GM21529 (cell line): ENCODE measurements around the gene OAS1.
"Not testable (repeated sequence)": the region's sequence is repeated elsewhere in the genome, so short reads cannot be mapped to it uniquely, and the experiment has no call there.

Experiments used
- ATAC-seq: cut with Tn5 transposase; IDR thresholded peaks from one replicate; pipeline ENCODE4 v1.9.1; 2021; ENCODE audit not compliant: unreplicated experiment

OAS1 gene

DNA sequence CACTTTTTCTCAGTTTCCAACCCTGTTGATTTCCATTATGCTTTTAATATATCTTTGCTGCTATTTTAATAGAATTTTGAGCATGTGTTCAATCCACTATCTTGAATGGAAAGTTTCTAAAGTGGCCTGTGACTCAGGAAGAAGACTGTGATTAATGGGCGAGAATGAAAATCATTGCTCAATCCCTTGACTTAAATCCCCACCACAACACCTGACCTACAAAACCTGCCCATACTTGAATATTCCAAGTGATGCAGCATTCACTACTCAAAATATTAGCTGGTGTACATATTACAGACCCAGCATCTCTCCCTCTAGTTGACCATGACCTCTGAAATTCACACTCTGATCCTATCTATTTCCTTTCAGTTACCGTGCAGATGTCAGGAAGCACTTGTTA is 30.2 kb downstream of the OAS1 start:
- no peak for ATAC-seq

DNA sequence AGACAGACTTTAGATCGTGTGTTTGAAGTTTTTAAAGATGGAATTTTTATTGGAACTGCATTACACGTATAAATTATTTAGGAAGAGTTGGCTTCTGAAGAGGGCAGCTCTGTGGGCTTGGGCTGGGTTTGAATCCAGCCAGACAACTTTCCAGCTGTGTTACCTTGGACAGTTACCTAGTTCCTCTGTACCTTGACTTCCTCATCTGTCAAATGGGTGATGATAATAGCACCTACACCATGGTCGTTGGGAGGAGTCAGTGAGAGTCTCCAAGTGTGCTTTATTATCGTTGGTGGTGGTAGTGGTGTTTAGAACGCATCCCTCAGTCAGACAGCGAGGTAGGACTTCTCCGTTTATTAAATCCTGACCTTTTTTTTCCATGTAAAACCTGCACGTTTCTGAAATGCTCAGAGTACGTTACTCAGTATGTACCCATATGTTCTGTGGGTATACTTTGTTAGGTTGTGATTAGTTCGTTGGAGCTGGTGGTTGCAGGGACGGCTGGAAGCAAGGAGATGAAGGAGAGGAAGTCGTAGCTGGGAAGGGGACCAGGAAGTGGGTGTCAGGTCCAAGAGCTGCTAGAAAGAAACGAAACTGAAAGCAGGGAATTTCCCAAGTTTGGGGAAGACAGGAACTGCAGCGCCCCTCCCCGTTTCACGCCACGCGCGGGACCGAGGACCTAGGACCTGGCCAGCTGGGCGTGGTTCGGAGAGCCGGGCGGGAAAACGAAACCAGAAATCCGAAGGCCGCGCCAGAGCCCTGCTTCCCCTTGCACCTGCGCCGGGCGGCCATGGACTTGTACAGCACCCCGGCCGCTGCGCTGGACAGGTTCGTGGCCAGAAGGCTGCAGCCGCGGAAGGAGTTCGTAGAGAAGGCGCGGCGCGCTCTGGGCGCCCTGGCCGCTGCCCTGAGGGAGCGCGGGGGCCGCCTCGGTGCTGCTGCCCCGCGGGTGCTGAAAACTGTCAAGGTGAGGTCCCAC is 31.3 kb downstream of the OAS1 start, which contains the start of gene OAS3:
Gene OAS3, plus strand, starts transcription at position 734 of the 979 bp plus-strand sequence. Its CDS starts 57 bp downstream, at position 791.
- ATAC-seq: peak; percentile 51

DNA sequence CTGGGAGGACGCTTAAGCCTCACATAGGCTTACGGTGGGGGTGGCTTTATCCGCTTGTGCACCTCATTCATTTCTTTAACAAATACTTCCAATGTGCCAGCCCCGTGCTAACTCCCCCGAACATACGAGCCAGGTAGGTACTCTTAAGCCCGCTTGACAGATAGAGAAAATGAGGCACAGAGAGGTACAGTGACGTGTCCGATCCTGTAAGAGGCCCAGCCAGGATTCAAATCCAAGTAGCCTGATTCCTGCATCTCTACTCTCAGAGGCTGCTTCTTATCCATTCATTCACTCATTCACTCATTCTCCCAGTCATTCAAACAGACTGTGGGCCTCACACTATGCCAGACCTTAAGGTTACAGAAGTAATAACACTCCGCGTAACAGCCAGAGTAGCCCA is 32.0 kb downstream of the OAS1 start:
- ATAC-seq: no peak

DNA sequence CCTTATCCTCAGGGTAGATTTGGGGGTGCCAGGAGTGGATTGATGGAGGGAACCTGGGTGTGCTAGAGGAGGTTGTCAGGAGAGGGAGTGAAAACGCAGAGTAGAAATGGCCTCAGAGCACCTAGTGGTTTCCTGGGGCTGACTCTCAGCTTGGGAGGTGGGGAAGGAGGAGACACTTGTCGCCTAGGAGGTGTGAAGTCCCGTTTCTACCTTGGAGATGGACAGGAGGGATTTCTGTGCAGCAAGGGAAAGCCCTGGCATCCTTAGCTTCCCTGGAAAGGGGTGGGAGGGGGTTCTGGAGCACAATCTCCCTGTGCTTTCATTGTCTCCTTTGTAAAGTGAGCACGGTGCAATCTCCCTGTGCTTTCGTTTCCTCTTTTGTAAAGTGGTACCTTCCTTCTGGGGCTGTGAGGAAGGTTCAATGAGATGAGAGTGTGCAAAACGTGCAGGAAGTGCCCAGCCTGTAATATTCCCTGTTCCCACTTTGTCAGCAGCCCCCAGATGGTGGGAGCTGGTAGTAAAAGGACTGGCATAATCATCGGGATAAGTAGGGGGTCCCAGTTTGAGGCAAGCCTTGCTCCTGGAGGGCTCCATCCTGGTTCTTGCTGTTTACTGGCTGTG is 33.1 kb downstream of the OAS1 start:
- peak; percentile 71 for ATAC-seq

DNA sequence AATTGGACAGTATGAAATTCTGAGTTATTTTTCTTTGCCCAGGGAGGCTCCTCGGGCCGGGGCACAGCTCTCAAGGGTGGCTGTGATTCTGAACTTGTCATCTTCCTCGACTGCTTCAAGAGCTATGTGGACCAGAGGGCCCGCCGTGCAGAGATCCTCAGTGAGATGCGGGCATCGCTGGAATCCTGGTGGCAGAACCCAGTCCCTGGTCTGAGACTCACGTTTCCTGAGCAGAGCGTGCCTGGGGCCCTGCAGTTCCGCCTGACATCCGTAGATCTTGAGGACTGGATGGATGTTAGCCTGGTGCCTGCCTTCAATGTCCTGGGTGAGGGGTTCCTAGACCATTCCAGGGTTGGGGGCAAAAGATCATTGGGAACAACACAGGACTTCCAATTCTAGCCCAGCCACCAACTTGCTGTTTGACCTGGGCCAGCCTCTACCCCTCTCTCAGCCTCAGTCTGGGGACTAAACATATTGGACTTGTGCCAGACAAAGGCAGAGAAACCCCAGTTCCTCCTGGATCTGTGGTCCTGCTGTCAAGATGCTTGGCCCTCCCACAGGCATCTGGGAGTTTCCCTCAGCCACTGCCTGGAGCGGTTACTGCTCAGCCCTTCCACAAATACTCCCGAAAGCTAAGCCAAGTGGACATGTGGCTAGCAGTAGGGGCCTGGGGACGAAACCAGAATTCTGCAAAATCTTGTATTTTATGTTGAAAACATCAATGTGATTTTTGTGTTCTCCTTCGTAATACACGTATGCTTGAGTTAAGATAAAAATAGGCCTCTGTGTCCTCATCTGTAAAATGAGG is 35.0 kb downstream of the OAS1 start:
- no peak for ATAC-seq

DNA sequence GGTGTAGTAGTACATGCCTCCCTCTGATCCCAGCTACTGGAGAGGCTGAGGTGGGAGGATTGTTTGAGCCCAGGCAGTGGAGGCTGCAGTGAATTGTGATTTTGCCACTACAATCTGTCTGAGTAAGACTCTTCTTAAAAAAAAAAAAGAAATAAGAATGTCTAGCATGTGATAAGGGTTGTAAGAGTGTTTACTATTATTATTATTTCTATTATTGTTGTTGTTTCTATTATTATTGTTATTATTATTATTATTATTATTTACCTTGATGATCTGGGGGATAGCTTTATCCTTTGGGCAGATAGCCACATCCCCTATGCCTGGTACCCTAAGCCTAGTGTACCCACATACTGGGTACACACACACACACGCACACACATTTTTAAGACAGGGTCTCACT is 35.8 kb downstream of the OAS1 start:
- ATAC-seq: no peak

DNA sequence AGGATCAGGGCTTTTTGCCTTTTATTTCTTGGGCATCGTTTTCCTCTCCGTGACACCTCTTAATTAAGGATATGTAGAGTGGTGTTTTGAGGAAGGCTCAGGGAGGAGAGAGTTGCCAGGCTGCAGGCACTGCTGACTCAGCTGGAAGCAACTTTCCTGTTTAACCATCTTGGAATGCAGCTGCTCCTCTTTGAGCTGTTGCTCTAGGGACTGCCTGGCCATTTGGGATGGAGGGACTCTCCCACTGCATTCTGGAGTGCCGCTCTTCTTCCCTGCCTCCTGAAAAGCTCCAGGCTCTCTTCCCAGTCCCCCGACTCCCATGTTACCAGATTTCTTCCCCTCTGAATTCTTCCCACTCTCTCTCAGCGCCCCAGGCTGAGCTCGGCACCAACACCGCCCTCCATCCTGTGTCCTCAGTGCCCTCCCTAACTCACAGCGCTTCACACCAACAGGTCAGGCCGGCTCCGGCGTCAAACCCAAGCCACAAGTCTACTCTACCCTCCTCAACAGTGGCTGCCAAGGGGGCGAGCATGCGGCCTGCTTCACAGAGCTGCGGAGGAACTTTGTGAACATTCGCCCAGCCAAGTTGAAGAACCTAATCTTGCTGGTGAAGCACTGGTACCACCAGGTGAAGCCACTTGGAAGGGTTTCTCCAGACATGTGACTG is 37.4 kb downstream of the OAS1 start:
- no peak for ATAC-seq

DNA sequence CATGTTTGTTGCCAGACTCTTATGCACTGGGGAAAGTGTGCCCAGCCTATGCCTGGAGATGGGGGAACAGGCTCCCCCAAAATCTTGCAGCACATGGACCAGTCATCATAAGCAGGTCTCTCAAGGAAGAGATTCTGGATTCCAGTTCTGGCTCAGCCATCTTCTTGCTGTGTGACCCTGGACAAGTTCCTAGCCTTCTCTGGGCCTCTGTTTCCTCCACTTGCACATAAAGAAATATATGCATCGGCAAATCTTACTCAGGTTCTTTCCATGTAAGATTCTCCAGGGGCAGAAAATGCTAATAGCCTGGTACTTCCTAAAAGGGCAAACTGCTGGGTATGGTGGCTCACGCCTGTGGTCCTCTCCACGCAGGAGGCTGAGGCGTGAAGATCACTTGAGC is 38.8 kb downstream of the OAS1 start:
- no peak for ATAC-seq

DNA sequence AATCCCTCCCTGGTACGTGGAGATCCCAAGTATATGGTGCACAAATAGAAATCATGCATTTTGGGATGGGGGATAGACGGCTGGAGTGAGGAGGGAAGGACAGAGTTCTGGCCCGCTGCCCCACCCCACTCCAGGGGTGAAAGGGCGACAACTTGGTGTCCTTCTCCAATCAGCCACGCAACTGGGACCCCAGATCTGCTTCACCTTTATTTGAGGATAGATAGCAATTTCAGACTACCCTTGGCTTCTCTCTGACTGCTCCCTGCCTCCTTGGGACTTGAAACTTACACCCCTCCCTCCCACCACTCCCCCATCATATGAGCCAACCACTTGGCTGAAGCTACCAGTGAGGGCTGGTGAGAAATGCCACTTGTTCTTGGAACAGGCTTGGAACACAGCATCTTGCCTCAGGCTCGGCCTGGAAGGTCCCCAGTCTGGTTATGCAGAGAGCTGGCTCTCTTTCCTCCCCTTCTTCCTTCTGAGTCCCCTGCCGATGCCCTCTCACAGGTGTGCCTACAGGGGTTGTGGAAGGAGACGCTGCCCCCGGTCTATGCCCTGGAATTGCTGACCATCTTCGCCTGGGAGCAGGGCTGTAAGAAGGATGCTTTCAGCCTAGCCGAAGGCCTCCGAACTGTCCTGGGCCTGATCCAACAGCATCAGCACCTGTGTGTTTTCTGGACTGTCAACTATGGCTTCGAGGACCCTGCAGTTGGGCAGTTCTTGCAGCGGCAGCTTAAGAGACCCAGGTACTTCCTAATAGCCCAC is 39.7 kb downstream of the OAS1 start:
- ATAC-seq: no peak

DNA sequence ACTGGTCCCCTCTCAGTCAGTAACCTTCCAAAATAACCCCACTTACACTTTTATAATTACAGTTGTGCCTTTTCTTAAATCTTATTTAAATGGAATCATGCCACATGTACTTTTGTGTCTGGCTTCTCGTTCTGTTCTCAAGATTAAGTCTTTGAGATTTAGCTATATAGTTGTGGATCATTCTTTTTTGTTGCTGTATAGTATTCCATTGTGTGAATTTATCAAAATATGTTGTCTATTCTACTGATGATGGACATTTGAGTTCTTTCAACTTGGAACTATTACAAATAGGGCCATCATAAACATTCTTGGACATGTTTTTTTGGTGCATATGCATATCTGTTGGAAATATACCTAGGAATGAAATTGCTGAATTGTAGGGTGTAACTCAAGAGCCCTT is 40.6 kb downstream of the OAS1 start:
- ATAC-seq: no peak

DNA sequence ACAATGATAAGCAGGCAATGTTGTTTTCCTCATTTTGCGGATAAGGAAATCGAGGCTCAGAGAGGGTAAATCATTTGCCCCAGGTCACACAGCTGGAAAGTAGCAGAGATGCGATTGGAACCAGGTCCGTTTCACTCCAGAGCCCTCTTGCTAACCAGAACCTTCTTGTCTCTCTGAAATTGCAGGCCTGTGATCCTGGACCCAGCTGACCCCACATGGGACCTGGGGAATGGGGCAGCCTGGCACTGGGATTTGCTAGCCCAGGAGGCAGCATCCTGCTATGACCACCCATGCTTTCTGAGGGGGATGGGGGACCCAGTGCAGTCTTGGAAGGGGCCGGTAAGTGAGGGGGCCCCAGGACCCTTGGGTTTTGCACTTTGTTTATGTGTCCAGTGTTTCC is 41.0 kb downstream of the OAS1 start:
- no peak for ATAC-seq

DNA sequence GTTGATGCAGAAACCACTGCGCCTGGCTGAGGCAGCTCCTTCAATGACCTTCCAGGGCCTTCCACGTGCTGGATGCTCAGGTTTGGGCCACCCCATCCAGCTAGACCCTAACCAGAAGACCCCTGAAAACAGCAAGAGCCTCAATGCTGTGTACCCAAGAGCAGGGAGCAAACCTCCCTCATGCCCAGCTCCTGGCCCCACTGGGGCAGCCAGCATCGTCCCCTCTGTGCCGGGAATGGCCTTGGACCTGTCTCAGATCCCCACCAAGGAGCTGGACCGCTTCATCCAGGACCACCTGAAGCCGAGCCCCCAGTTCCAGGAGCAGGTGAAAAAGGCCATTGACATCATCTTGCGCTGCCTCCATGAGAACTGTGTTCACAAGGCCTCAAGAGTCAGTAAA is 42.0 kb downstream of the OAS1 start:
- no peak for ATAC-seq

DNA sequence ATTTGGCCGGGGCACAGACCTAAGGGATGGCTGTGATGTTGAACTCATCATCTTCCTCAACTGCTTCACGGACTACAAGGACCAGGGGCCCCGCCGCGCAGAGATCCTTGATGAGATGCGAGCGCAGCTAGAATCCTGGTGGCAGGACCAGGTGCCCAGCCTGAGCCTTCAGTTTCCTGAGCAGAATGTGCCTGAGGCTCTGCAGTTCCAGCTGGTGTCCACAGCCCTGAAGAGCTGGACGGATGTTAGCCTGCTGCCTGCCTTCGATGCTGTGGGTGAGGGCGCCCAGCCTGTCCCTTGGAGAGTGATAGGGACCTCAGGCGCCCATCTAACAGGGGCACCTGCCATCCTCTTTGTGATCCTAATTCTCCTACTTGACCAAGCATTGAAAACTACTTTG is 43.9 kb downstream of the OAS1 start:
- no peak for ATAC-seq

DNA sequence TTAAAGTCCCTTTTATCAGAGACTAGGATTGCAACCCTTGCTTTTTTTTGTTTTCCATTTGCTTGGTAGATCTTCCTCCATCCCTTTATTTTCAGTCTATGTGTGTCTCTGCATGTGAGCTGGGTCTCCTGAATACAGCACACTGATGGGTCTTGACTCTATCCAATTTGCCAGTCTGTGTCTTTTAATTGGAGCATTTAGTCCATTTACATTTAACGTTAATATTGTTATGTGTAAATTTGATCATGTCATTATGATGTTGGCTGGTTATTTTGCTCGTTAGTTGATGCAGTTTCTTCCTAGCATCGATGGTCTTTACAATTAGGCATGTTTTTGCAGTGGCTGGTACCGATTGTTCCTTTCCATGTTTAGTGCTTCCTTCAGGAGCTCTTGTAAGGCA is 50.4 kb downstream of the OAS1 start:
- not testable (repeated sequence) for ATAC-seq

DNA sequence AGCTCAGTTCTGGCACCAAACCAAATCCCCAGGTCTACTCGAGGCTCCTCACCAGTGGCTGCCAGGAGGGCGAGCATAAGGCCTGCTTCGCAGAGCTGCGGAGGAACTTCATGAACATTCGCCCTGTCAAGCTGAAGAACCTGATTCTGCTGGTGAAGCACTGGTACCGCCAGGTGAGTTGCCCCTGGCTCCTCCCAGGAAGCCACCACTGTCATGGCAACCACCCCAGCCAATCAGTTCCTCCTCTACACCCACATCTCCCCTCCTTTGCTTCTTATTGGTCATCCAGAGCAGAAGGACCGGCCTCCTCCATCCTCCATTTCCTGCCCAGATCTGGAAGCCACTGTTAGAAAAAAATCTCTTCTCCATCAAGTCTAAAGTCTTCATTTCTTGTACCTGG is 54.3 kb downstream of the OAS1 start:
- no peak for ATAC-seq

DNA sequence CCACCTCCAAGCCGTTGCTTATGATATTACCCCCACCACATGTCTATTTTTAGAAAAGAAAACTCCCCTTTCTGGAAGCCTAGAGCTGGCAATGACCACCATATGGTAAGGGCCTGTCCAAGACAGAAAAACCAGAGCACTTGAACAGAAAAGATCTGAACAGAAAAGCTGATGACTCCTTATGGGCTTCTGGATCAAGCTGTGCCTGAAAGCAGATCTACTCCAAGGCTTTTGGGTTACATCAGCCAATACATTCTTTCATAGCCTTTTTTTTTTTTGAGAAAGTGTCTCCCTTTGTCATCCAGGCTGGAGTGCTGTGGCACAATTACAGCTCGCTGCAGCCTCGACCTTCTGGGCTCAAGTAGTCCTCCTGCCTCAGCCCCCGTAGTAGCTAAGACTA is 54.8 kb downstream of the OAS1 start:
- ATAC-seq: no peak

DNA sequence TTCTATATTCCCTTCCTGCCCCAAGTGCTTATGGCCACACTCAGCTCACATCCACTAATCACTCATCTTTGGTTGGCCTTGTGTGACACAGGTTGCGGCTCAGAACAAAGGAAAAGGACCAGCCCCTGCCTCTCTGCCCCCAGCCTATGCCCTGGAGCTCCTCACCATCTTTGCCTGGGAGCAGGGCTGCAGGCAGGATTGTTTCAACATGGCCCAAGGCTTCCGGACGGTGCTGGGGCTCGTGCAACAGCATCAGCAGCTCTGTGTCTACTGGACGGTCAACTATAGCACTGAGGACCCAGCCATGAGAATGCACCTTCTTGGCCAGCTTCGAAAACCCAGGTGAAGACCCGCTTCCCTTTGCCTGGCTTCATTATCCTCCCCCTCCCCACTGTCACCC is 55.8 kb downstream of the OAS1 start:
- no peak for ATAC-seq

DNA sequence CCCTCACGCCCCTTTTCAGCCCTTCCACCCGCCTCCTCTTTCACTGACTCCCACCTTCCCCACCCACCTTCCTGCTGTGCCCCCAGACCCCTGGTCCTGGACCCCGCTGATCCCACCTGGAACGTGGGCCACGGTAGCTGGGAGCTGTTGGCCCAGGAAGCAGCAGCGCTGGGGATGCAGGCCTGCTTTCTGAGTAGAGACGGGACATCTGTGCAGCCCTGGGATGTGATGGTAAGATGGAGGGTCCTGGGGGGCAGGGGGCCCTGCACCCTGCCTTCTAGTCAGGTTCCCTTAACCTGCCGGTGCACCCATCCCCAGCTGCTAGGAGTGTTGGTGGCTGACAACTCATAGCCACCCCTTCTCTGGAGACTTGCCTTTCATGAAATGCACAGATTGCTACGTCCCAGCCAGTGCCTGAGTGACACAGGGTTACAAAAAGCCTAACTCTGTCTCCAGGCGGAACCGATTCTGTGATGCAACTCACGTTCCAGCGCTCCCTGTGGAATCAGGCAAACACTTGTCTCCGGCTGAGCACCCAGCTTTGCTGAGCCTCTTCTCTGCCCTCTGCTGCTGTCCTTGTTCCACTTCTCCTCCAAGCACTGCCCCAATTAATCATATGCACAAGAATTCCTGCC is 56.6 kb downstream of the OAS1 start:
- ATAC-seq: no peak

DNA sequence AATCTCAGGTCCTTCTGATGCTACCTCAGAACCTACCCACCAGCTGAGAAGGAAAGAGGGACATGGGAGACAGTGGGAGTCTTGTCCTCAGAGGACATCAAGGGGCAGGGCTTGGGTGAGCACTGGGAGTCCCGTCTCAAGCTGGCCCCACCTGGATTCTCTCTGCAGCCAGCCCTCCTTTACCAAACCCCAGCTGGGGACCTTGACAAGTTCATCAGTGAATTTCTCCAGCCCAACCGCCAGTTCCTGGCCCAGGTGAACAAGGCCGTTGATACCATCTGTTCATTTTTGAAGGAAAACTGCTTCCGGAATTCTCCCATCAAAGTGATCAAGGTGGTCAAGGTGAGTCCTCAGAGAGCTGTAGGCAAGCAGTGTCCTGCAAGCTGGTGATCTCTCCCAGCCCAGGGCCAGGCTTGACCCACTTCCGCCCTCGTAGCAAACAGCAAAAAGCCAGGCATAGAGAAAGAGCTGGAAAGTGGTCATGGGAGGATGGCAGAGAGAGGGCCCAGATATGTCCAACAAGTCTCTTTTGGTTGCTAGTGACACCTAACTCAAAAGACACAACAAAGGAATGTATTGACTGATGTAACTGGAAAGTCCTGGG is 57.4 kb downstream of the OAS1 start:
- ATAC-seq: no peak
